Epithelial cell of proximal tubule (primary cell): ENCODE measurements around the gene NEGR1. TPM values are rescaled to one million over a fixed set of nuclear protein-coding genes. Genes with fewer than 3 reads are reported as not detected.
A peak's percentile ranks its signal among the peaks of the same experiment; 100 is the strongest.

Experiments
- DNase-seq: peaks from one replicate; pipeline ENCODE4 v3.0.0-alpha.2; 2011; ENCODE audit warnings: low read depth
- H3K4me3 ChIP-seq: 2 replicates; pipeline ENCODE4 v1.5.1; 2011; ENCODE audit warnings: low read depth, mild to moderate bottlenecking, low read length
- total RNA-seq: library from RNA; depleted of rRNA; stranded (reverse); fragments of >200 nt; gene quantifications from 2 replicates; pipeline ENCODE4 v1.2.3, GENCODE V29; 2015
- TF ChIP-seq, protein P1 (sequence below): conservative IDR thresholded peaks from 2 replicates; pipeline ENCODE4 v1.5.1; 2012; ENCODE audit warnings: low read depth, mild to moderate bottlenecking, low read length

Gene NEGR1
- total RNA-seq, 1 donor from 2014 or later, result 3.1 TPM

GRCh38 chr1:71587961-71588360, 694.4 kb downstream of the NEGR1 start:
- TF ChIP-seq, protein P1, sequence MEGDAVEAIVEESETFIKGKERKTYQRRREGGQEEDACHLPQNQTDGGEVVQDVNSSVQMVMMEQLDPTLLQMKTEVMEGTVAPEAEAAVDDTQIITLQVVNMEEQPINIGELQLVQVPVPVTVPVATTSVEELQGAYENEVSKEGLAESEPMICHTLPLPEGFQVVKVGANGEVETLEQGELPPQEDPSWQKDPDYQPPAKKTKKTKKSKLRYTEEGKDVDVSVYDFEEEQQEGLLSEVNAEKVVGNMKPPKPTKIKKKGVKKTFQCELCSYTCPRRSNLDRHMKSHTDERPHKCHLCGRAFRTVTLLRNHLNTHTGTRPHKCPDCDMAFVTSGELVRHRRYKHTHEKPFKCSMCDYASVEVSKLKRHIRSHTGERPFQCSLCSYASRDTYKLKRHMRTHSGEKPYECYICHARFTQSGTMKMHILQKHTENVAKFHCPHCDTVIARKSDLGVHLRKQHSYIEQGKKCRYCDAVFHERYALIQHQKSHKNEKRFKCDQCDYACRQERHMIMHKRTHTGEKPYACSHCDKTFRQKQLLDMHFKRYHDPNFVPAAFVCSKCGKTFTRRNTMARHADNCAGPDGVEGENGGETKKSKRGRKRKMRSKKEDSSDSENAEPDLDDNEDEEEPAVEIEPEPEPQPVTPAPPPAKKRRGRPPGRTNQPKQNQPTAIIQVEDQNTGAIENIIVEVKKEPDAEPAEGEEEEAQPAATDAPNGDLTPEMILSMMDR, result peak; percentile 54
- no peak for DNase-seq

GRCh38 chr1:71586030-71586429, 696.3 kb downstream of the NEGR1 start:
- TF ChIP-seq, protein P1, result no peak
- no peak overlapping the region for H3K4me3 ChIP-seq
- DNase-seq, result no peak

More at GRCh38 chr1:71587961-71588360, 694.4 kb downstream of the NEGR1 start:
- H3K4me3 ChIP-seq, result no peak overlapping the region

DNA sequence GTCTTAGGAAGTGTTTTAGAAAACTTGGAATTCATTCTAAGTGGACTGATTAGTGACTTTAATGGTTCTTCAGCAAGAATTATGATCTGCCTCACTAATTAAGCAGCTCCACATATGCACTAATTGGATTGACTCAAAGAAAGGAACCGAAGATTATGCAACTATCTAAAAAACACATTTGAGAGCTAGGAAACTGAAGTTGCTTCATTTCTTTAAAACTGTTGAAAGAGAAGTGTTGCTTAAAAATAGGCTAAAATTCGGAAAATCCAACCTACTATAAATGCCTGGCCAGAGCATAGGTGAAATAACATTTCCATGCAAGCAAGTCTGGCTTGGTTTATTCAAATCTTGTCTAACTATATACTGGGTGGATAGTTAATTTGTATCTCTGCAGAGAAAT, 698.6 kb downstream of the NEGR1 start:
- no peak for DNase-seq
- TF ChIP-seq, protein P1, result no peak
- no peak overlapping the region for H3K4me3 ChIP-seq

DNA sequence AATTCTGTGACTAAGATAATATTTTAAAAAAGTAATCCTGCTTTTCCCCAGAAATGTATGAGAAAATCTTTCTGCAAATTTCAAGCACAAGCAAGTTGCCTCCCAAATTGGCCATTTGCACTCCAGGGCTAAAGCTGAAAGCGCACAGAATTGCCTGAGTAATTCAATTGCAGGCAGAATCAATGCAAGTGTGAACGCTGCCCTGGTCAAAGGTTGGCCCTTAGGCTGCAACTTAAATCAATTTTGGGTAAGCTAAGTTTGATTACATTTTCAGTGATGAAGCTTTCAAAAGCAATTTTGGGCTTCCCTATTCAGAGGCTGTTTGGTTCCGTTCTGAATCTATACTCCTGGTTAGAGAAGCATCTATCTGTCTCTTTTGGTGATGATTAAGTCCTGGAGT, 699.7 kb downstream of the NEGR1 start:
- H3K4me3 ChIP-seq, result no peak overlapping the region
- TF ChIP-seq, protein P1, result no peak
- DNase-seq, result no peak

DNA sequence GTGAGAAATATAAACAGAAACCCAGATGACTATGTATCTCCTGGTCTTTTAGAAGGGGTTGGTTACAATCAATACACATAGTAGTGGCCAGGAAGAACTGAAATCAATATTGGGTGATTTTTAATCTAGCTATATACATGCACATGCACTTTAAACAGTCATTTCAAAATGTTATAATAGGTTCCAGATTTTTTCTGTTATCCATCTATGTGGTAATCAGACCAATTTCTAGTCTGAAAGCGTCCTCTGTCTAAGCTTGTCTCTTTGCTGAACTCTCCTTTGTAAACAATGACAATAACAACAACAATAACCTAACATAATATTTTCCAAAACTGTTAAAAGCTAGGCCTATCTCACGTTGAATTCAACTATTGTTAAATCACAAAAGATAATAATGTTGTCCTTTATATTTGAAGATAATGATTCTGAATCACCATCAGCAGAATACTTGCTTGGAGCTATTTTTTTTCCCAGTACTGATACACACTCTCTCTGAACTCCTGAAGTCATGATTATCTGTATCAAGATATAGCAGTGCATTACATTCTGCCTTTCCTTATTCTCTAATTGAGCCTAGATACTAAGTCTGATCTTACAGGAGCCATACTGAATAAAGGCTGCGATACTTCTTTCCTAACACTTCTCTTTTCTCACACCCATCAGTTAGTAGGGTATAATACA, 704.7 kb downstream of the NEGR1 start:
- H3K4me3 ChIP-seq, result no peak overlapping the region
- TF ChIP-seq, protein P1, result no peak
- no peak for DNase-seq

- peak; percentile 15 for DNase-seq
- H3K4me3 ChIP-seq, result no peak overlapping the region
- TF ChIP-seq, protein P1, result no peak
These were observed 710.3 kb downstream of the NEGR1 start for GRCh38 chr1:71572038-71572437.

GRCh38 chr1:71566413-71566812, 715.9 kb downstream of the NEGR1 start:
- H3K4me3 ChIP-seq, result no peak overlapping the region
- TF ChIP-seq, protein P1, result no peak
- no peak for DNase-seq
